Limb (tissue), 2 donors: Measurements from ENCODE around the gene STK32A.

Experiments
- DNase-seq, 2 donors: peaks; one replicate each; pipeline ENCODE4 v3.0.0-alpha.2; 2016; ENCODE audit errors: extremely low spot score in 2 of 2

STK32A gene

DNA sequence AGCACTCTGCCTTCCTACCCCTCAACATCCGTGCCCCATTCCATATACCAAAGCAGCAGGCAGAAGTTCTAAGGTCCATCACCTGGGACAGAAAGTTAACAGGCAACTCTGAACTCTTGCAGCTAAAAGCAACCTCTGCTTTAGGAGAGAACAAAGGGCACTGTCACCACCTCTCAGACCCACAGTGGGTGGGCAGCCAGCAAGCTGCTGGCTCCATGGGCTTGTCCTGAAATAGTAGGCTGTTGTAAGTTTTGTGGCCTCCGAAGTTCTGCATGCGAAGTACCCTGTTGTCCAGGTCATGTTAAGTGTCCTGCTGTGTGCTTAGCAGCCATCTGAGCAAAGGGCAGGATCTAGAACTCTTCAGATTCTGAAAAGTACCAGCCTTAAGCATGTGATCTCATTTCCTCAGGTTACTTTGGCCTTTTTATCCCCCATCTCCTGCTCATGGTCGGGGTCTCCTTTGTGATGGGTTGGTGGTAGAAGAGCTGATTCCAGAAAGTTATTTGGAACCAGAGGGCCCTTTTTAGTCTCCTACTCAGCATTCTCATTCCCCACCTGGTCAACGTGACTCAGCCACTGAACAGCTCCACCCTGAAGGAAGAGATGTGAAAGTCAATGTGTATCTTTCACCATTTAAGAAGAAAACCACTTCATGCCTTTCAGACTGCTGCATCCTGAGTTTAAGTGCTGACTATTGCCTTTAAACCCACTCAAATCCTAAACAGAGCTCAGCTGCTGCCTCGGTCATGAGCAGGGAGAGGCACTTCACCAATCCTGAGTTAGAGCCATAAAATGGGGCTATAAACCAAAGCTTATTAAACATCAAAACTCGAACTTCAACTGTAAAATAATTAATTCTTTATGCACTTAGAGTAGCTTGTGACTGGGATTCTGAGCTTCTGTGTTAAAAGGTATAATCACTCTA is 153.6 kb downstream of the STK32A start:
- DNase-seq = no peak

DNA sequence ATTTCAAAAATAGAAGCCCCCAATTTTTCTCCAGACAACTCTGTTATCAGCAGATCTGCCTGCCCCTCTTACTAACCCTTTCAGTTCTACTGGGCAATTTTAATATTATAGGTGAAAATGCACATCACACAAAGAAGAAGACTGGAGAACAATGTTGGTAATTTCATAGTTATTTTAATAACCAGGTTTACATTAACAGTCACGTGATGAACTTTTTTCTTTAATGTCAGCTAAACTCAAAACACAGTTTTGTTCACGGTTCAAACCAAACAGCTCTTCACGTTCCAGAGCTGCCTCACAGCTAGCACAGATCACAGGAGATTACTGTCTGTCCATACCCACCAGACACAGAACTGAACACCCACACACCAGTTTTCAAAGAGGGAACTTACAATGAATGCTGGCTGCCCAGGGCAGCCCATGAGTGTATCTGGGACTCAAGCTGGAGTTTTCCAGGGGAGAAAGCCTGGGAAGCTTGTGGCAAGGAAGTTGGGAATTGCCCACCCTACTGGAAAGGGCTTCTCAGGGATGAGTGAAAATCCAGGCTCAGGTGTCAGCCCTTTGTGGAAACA is 155.9 kb downstream of the STK32A start:
- no peak for DNase-seq

DNA sequence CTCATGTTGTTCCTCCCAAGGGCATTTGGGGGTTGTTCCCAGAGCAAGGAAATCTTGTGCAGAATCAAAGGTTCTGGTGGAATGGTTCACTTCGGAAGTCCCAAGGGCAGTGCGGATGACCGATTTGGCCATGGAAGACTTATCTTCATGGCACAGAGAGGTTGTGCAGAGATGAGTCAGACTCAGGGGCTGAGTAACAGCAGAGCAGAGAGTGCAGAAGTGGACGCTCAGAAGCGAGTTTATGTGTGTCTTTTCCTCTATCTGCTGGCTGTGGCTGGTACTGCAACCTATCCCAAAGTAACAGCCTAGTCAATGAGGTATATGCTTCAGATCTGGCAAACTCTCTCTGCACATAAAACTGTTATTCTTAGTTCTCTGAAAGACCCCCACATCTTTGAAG is 157.0 kb downstream of the STK32A start:
- DNase-seq = no peak

DNA sequence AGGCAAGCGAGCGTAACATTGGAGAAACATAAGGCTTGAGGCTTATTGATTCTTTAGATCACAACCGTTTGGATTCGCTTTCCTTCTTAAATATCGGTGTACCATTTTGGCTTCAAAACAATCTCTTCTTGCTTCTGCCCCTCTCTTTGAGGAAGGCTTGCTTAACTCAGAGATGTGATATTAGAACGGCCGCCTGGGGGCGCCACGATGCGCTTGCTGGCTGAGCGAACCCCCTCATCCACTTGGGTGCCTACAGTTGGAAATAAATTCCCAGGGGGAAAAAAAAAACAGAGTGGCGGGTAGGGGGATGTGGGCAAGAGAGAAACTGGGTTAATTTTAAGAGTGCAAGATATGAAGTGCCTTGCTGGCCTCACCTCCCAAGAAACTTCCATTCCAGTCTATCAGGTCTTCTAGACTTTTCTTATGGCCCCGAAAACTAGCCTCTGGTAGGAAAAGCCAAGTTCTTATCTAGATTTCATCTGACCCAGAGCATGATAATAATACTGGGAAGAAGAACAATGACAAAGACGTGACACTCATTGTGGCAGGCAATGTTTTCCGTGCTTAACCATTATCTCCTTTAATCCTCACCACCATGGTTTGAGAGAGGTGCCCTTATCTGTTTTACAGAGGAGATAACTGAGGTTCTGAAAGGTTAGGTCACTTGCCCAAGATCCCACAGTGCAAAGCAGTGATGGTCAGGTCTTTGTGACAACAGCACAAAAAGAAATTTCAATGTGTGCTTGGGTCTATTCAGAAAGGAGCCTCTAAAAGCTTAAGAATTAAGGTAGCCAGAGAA is 159.2 kb downstream of the STK32A start:
- no peak for DNase-seq

DNA sequence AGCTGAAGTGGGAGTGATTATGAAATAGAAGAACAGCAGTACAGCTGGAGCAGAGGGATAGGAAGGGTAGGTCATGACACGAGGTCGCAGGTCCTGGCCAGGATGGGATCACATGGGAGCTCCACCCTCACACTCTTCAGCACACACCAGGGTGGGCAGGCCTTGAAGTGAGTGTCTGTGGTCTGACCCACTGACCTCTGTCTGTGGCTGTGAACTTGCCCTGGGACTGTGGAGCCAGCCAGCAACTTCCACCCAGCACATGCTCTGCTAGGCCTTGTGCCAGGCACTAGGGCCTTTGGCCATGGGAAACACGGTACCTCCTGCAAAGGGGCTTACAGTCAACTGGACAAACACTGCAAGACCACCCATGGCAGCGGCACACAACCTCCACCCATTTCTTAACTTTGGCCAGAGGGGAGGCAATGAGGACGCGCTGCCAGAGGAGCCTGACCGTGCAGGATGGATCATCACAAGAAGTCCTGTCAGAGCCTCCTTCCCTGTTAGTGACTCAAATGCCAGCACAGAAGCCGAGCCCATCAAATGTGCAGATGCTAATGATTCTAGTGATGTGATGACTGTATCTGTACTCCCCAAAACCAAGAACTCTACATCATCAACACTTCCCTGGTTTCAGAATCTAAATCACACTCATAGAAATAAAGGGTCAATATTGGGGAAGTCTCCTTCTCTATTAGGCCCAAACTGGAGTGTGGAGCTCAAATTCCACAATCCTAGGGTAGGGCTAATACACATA is 161.4 kb downstream of the STK32A start:
- no peak for DNase-seq

DNA sequence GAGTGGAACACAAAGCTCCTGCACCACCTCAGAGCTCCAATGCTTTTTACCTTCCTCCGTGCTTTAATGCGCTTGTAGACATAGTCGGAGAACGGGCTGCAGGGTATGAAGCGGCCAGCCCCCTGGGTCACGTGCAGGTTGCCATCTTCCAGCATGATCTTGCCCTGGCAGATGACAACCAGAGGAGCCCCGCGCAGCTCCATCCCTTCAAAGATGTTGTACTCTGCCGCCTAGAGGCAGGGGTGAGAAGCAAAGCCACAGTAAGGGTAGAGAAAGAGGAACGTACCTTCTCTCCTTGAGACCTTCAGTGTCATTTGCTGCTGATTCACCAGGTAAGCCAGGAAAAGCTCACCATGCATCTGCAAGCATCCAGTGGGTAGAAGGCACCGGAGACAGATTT is 162.8 kb downstream of the STK32A start:
- no peak for DNase-seq

DNA sequence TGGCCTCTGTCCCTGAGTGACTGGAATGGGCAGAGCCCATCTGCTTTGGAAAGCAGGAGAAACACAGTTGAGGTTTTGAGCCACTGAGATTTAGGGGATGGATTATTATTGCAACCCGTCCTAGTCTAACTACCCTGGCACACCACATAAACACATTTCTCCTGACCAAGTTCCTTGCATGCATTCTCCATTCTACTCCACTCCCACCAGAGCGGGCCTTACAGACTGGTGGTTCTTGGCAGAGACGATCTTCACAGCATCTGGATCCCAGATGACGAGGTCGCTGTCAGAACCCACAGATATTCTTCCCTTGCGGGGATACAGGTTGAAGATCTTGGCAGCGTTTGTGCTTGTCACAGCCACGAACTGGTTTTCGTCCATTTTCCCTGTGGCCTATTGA is 164.0 kb downstream of the STK32A start:
- peak in 1 of 2 donors; percentile 15 for DNase-seq

DNA sequence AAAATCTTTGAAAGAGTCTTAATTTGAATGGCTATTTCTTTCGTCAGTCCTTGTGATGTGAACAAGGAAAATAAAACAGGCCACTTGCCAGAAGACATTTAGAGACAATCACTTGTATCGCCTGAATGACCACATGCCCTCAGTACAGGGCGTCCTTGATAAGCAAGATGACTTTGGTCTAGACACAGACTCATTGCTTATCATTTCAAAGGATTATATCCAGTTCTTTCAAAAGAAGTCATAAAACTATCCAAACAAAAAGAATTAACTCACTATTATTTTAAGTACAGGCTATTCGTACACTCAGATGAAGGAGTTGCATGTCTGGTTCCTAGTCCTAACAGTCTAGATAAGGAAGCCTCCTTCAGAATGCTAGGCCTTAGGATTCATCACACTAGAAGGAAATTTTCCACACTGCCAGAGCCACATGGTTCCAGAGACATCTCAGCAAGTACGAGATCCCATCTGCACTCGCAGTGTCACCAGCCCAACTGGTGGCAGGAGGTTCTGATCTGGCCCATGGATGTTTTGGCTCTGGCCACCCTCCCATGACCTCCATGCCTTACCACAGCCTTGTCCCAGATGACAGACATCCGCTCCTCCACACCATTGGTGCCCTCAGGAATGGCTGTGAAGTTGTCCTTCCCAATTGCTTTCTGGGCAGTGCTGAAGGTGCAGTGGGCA is 165.4 kb downstream of the STK32A start:
- DNase-seq = no peak

DNA sequence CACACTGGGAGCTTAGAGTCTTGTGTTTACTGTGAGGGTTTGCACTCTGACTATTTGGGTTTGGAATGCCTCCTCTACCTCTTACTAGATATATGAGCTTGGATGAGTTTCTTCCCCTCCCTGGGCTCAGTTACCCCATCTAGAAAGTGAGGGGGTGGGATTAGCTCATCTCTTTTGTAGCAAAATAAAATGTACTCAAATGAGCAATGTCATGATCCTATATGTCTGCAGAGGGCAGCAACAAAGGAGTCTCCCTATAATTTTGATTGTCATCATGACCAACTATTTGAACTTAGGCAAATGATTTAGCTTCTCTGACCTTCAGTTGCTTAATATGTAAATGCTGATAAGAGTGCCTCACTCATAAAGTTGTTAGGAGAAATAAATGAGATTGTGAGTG is 166.1 kb downstream of the STK32A start:
- no peak for DNase-seq

DNA sequence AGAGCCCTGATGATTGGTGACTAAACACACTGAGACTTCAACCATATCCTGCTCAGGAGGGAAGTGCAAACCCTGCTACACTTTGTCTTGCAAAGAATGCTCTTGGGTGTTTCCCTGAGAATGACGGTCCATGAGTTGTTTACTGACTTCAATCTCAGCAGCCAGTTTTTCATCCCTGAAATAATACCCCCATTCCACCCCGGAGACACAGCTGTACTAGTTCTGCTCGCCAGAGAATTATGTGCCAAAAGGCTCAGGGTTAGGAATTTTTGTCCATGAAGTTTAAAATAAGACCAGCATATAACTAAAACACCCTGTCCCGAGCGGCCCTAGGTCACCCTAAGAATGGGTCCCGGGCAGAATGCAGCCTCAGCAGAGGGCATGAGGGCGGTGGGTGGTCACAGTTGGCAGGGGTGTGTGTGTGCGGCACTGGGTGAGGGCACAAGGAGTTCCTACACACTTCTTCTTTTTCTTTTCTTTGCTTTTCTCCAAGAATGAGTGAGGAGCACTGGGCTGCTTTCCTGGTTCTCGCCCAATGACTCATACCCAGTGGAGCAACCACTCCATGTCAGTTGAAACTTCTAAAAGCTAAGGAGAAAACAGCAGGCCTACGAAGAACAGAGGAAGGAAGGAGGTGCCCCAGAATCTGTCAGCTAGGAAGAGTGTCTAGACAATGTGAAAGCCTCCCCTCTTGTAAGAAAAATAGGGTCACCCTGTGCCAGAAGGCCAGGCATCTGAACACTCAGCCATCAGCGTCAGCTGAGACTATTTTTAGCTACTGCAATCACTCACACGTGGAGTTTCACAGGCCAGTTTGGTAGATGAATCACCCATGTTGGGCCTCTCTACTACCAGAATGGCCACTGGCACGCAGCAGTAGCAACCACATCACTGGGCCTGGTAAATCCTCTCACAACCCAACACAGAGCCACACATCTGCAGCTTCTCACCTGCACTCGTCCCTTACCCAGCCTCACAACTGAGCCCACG is 169.1 kb downstream of the STK32A start:
- no peak for DNase-seq

DNA sequence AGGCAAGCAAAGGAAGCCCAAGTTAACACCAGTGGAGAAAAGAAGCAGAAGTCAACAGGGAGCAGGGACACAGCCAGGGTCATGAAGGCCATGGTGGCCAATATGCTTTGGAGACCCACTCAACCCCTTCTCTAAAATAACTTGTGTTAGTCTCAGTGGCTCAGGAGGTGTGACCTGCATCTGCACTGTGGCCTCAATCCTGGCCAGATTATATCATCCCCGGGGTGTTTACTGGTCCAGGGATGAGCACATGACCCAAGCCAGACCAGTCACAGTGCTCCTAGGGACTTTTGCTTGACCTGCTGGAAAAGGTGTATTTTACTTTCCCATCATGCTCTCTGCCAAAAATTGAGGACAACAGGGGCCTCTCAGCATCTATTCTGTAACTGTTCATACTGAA is 169.9 kb downstream of the STK32A start:
- DNase-seq = no peak

DNA sequence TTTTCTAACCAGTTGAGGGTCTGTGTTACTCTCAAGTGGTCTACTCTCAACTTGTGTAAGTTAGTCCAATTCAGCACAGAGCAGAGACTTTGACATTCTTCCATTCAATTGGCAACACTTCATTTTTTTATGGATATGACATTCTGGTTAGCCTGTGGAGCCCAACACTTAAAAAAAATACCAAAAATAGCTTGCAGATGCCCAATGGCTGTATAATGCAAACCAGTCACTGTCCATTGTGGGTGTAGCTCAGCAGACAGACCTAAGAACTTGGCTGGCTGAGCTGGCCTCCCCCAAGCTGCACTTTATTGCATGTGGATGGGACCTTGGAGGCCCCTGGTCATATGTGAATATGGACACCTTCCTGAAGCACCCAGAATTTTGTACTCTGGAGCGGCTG is 171.8 kb downstream of the STK32A start:
- DNase-seq = no peak

DNA sequence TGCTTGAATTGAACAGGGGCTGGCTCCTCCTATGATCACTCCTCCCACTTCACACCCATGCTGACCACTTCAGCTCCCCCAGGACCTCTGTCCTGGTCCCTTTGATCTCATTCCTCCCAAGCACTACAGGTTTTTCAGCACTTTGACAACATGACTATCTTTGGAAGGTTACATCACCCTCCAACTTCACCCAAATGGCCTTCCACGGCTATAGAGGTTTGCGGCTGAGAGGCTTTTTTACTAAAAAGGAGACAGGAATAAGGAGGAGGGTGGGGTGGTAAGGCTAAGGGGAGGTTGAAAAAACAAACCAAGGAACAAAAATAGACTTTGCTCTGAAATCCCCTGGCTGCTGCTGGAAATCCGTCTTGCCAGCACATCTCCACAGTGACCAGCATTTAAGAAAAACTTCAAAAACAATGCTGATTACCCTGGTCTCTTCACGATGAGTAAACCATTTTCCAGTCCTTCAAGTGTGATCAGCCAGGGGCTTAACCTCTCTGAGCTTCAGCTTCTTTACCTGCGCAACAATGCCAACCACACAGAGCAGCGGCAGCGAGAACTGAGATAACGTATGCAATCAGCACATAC is 172.4 kb downstream of the STK32A start:
- DNase-seq = no peak

DNA sequence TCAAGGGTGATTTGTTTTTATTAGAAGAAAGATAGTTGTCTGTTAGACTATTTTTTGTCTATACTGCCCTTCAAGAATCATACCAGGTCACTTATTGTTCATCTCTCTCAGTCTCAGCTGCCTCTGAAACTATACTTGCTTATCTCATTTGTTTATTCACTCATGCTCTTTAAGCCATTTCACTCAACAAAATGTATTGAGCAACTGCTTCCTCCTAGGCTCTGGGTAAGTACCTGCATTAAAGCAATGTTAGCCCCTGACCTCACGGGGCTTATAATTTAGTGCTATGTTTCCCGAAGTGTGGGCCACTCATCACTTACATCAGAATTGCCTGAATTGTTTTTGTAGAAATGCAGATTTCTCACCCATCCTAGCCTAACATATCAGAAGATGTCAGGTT is 174.2 kb downstream of the STK32A start:
- no peak for DNase-seq

DNA sequence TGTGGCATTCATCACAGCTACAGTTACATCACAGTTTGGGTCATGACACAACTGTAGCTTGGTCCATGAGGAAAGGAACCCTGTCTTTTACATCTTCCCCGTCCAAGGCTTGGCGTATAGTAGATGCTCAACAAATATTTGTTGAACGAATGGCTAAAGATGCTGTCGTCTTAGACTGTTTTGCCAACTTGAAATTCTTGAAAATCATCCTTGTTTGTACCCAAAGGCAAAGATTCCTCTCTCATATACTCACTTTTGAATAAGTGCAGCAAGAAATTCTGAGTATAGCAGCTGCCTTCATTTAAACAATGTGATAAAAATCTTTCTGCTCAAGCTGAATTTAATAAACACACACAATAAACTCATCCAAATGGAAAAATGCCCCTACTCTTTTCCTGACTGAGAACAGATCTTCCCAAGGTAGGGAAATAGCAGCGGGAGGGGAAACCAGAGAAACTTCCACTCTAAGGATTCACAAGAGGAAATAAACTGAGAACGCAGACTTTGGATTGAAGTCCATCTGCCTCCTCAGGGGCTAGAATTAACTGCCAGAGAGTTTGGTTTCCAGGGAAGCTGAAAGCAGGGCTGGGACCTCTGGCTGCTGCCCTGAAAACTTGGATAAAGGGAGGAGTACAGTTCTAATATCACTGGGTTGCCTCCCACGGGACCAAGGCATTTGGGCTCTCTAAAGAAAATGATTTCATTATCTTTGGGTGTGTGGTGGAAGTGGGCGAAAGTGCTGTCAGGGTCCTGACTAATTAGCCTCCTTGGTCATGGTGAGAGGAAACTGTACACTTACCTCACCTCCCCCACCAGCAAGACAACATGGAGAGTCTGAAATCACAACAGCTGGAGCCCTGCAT is 175.9 kb downstream of the STK32A start:
- DNase-seq = peak in 1 of 2 donors; percentile 36

DNA sequence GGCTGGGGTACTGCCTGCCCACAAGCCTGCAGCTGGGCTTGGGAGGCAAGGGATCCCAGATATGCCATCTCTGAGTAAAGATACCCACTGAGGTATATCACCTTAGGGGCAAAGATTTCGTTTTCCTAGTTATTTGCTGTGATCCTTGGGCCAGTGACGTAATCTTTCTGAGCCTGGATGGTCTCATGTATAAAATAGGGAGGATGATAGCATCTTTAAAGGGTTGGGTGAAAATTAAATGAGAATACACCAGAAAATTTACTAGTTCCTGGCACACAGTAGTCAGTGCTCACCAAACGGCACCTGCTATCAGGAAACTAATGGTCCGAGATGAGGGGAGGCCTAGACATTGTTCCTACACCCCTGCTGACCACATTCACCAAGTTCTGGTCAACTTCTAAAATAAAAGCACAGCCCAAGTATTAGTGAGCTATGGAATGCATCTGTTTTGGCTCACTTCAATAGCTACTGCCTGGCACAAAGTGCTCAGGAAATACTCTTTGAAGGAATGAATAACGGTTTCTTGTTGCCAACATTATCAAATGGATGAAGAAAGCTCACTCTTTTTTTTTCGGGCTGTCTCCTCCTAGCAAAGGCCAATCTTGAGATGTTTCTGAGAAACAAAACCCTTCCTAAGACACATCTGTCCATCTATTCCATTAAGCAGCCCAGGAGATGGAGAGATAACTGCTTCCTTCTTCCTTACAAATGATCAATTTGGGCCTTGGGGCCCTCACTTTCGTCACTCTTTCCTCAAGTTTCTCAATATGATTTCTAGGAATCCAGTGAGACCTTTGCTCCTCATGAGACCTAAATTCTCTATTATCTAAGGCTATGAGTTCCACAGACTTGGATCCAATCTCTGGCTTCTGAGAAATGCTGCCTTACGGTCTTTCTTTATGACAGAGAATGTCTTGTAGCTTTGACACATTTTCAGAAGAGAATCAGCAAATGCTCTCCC is 176.8 kb downstream of the STK32A start:
- no peak for DNase-seq

DNA sequence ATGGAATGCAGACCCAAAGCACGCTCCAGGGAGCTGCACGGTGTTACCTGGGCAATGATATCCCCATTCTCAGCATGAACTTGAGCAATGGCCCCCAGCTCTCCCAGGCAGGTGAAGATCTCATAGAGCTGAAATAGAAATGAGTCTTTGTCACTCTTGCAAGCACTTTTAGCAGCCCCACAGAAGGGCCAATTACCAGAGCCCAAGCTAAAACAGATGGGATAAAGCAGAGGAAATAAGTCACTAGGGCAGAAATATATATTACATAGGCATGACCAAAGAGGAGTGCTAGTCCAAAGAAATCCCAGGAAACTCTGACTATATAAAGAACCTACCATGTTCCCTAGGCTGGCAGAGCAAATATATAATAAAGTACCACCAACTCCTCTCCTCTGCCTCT is 177.7 kb downstream of the STK32A start:
- DNase-seq = no peak
